Measurements from ENCODE around the gene LRRC4B. TPM values are rescaled to one million over a fixed set of nuclear protein-coding genes. Genes with fewer than 3 reads are reported as not detected.

Gene LRRC4B
- total and polyA plus RNA-seq, 9 donors: 0.12 to 7.9 (median 2.5) TPM

DNA sequence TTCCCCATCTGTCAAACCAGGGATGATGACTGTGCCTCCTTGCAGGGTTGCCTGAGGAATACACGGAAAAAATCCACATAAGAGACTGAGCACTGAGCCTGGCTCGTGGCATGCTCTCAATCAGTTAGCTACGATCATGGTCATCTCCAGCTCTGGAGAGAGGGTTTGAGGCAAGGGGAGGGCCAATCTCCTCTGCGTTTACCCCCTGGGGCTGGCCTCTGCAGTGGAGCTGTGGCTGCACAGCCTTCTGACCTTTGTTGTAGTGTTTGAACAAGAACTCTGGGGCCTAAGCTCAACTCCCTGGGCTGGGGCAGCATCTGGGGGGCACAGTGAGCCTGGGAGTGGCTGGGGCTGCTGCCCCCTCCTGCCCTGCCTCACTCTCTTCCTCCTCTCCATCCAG is 5.9 kb downstream of the LRRC4B start:
- no peaks in the 10 kb centered on the region for H3K27me3 ChIP-seq
- no peaks in the 10 kb centered on the region for H3K36me3 ChIP-seq
- no peak for DNase-seq
- H3K9me3 ChIP-seq: no peaks in the 10 kb centered on the region
- H3K4me1 ChIP-seq (ENCODE audit: insufficient read depth): no peaks in the 10 kb centered on the region
- WGBS, 3 donors: 68 to 85% (median 78%) methylated on average over 4 of the region's 4 CpGs
- no peak overlapping the region for H3K27ac ChIP-seq
- H3K4me3 ChIP-seq: no peak overlapping the region
- TF ChIP-seq POLR2A (IDR thresholded peaks at IDR 0.05): no peak
- TF ChIP-seq, protein P1, sequence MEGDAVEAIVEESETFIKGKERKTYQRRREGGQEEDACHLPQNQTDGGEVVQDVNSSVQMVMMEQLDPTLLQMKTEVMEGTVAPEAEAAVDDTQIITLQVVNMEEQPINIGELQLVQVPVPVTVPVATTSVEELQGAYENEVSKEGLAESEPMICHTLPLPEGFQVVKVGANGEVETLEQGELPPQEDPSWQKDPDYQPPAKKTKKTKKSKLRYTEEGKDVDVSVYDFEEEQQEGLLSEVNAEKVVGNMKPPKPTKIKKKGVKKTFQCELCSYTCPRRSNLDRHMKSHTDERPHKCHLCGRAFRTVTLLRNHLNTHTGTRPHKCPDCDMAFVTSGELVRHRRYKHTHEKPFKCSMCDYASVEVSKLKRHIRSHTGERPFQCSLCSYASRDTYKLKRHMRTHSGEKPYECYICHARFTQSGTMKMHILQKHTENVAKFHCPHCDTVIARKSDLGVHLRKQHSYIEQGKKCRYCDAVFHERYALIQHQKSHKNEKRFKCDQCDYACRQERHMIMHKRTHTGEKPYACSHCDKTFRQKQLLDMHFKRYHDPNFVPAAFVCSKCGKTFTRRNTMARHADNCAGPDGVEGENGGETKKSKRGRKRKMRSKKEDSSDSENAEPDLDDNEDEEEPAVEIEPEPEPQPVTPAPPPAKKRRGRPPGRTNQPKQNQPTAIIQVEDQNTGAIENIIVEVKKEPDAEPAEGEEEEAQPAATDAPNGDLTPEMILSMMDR (IDR thresholded peaks at IDR 0.05): no peak
- TF ChIP-seq EP300 (IDR thresholded peaks at IDR 0.05): no peak
- intact Hi-C loops (cut with DNase I): no loop called here

DNA sequence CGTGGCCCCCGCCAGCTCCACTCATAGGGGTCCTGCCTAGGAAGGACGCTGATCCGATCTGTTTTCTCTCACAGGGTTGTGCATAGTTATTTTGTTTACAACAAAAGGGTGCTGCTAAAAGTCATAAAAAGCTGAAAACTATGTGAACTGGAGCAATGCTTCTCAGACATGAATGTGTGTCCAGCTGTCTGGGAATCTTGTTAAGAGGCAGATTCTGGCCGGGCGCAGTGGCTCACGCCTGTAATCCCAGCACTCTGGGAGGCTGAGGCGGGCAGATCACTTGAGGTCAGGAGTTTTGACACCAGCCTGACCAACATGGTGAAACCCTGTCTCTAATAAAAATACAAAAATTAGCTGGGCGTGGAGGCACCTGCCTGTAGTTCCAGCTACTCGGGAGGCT is 8.6 kb downstream of the LRRC4B start:
- no peaks in the 10 kb centered on the region for H3K36me3 ChIP-seq
- H3K9me3 ChIP-seq: no peaks in the 10 kb centered on the region
- DNase-seq: no peak
- no peaks in the 10 kb centered on the region for H3K27me3 ChIP-seq
- H3K4me1 ChIP-seq (ENCODE audit: insufficient read depth): peaks cover 2% of the 10 kb centered on the region
- no peak overlapping the region for H3K4me3 ChIP-seq
- intact Hi-C loops (cut with DNase I): no loop called here
- TF ChIP-seq POLR2A (IDR thresholded peaks at IDR 0.05): no peak
- no peak for TF ChIP-seq EP300 (IDR thresholded peaks at IDR 0.05)
- TF ChIP-seq, protein P1 (IDR thresholded peaks at IDR 0.05): no peak
- 74 to 82% (median 77%) methylated on average over 10 of the region's 10 CpGs for WGBS, 3 donors
- H3K27ac ChIP-seq: no peak overlapping the region

DNA sequence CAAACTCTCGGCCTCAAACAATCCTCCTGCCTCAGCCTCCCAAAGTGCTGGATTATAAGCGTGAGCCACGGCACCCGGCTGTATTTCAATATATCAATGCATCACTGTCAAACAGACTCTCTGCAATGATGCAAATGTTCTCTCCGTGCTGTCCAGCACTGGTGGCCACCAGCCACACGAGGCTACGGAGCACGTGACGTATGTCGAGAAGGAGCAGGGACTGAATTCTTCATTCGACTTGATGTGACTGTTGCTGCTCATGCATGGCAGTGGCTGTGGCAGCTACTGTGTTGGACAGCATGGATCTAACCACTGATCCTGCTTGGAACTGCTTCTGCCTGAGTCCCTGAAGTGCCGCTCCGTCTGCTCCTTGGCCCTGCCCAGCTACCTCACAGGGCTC is 9.8 kb downstream of the LRRC4B start:
- Histone ChIP-seq H3K4me3 (no peak overlapping the region), H3K27me3 (no peaks in the 10 kb centered on the region), H3K4me1 (ENCODE audit: insufficient read depth) (peaks cover 2% of the 10 kb centered on the region), H3K9me3 (no peaks in the 10 kb centered on the region), H3K36me3 (no peaks in the 10 kb centered on the region), H3K27ac (no peak overlapping the region)
- intact Hi-C loops (cut with DNase I): no loop called here
- WGBS, 3 donors: 91 to 95% (median 91%) methylated on average over 13 of the region's 13 CpGs
- no peak for DNase-seq
- no peak for TF ChIP-seq EP300 (IDR thresholded peaks at IDR 0.05)
- TF ChIP-seq POLR2A (IDR thresholded peaks at IDR 0.05): no peak
- TF ChIP-seq, protein P1 (IDR thresholded peaks at IDR 0.05): no peak

DNA sequence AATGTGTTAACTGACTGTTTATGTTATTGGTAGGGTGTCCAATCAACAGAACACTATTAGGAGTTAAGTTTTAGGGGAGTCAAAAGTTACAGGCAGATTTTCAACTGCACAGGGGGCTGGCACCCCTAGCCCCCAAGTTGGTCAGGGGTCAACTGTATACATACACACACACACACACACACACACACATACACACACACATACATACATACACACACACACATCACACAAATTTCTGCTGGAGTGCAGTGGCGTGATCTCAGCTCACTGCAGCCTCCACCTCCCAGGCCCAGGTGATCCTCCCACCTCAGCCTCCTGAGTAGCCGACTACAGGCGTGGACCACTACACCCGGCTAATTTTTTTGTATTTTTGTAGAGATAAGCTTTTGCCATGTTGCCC is 10.2 kb downstream of the LRRC4B start:
- H3K27me3 ChIP-seq: no peaks in the 10 kb centered on the region
- H3K36me3 ChIP-seq: no peaks in the 10 kb centered on the region
- 85 to 97% (median 86%) methylated on average over 4 of the region's 4 CpGs for whole genome bisulfite sequencing, 3 donors
- no peak for DNase-seq
- H3K4me3 ChIP-seq: no peak overlapping the region
- no peaks in the 10 kb centered on the region for H3K9me3 ChIP-seq
- no peak for TF ChIP-seq EP300 (IDR thresholded peaks at IDR 0.05)
- TF ChIP-seq, protein P1 (IDR thresholded peaks at IDR 0.05): no peak
- no peak for TF ChIP-seq POLR2A (IDR thresholded peaks at IDR 0.05)
- no peak overlapping the region for H3K27ac ChIP-seq
- H3K4me1 ChIP-seq (ENCODE audit: insufficient read depth): peaks cover 2% of the 10 kb centered on the region
- intact Hi-C loops (cut with DNase I): no loop called here
